ENCODE data around the gene TANGO2. TPM values are rescaled to one million over a fixed set of nuclear protein-coding genes. Genes with fewer than 3 reads are reported as not detected.

TANGO2 gene
- total RNA-seq, 4 donors from 2014 or later = 24.3 to 46.7 (median 37.5) TPM

- no peak for TF ChIP-seq CTCF (IDR thresholded peaks at IDR 0.05; ENCODE audit: low read depth)
These were observed 65.9 kb downstream of the TANGO2 start for GRCh38 chr22:20086763-20087162.

DNA sequence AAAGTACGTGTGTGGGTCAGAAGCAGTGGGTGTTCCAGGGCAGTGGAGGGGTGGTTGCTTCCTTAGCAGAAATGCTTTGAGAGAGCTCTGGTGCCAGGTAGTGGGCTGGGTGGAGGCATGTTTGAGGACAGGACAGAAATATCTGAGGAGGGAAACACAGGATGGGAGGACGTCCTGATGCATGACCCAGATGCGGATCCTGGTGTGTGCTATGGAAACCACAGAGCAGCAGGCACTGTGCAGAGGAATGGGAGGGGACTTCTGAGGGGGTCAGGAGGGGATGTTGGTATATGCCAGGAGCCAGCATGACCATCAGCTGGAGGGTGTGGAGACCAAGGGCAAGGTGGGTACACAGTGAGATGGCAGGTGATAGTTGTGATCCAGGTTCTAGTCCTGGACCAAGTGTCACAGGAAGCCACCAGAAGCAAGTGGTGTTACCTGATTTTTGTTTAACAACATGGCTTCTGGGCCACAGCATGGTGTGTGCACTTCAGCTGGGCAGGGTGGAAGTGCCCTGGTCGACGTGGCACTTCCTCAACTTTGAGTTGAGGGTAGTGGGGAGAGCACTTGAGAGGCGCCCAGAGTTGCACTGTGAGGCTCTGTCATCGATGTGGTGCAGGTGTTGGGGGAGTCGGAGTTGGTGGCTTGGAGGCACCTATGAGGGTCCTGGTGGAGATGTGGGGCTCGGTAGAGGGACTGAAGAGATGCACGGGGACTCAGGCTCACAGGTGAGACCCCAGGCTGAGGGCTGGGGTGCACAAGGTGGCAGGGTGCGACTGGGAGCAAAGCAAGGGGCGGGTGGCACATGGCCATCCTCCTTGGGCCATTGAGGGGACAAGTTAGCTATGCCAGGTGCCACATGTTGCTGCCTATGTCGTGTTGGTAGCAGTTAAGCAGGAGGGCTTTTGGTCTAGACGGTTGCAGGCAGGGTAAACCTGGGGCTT is 66.7 kb downstream of the TANGO2 start:
- TF ChIP-seq CTCF (IDR thresholded peaks at IDR 0.05; ENCODE audit: low read depth) = no peak

DNA sequence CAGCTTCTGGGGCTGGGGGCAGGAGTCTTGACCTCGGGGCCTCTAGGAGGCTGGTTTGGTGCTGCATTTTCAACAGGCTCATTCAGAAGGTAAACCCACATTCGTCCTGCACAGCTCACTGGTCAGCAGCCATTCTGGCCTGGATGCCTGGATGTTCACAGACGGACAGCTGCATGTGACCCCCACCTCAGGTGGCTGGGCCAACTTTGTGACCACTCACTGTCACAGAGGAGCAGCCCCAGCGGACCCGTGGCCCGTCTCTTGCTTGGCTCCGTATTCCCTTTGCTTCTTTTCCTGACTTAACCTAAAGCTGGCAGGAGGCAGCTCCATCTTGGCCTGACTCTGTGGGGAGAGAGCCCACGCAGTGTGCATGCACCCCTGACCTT is 67.3 kb downstream of the TANGO2 start:
- TF ChIP-seq CTCF (IDR thresholded peaks at IDR 0.05; ENCODE audit: low read depth) = no peak

DNA sequence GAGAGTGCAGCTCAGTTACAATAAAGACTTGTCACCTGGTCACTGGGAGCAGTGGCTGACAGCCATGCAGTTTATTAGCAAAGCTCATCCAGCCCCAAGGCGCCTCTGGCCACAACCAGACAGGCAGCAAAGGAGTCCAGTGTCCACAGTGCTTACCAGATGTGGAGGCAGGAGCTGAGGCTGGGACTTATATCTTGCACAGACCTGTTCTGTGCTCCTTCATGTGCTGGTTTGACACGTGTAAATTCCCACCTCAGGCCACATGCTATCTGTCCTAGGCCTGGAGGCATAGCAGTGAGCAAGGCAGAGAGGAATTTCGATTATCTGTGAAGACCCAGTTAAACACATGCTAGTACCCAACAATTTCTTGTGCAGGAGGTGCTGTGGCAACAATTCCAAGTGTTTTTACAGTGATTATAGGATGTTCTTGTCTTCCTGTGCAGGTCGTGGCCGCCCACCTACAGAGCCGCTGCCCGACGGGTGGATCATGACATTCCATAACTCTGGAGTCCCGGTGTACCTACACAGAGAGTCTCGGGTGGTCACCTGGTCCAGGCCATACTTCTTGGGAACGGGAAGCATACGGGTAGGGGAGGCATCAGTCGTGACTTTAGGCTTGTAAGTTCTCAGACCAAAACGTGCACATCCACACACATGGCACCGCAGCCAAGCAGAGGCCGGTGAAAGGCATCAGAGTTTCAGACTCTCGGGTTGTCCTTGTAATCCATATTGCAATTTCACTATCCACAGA is 68.5 kb downstream of the TANGO2 start:
- TF ChIP-seq CTCF (IDR thresholded peaks at IDR 0.05; ENCODE audit: low read depth) = no peak

- TF ChIP-seq CTCF (IDR thresholded peaks at IDR 0.05; ENCODE audit: low read depth) = no peak
These were observed 69.2 kb downstream of the TANGO2 start for GRCh38 chr22:20089977-20090729.

GRCh38 chr22:20090730-20091240 is 69.9 kb downstream of the TANGO2 start:
- TF ChIP-seq CTCF (IDR thresholded peaks at IDR 0.05; ENCODE audit: low read depth) = no peak
